Measurements from ENCODE around the gene COBL. TPM values are rescaled to one million over a fixed set of nuclear protein-coding genes. Genes with fewer than 3 reads are reported as not detected.
A peak's percentile ranks its signal among the peaks of the same experiment; 100 is the strongest.

COBL gene
- total RNA-seq, 1 experiment from 2014 or later = 0.81 TPM

DNA sequence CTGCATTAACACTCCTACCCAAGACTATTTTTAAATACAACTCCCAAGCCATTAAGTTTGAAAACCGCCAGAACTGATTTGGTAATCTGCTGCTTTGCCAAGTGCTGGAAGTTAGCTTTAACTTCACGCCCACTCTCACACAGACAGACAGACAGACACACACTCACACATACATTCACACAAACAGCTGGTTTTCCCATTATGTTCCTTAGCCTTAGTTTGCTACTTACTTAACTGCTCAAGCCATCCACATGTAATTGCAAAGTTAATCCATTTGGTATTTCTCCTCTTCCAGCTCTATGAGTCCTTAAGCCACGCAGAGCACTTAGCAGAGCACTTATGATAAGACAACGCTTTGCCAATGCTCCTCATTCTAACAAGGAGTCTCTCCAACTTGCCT, 8.3 kb downstream of the COBL start:
- peak; percentile 21 for DNase-seq (ENCODE audit: low spot score)

DNA sequence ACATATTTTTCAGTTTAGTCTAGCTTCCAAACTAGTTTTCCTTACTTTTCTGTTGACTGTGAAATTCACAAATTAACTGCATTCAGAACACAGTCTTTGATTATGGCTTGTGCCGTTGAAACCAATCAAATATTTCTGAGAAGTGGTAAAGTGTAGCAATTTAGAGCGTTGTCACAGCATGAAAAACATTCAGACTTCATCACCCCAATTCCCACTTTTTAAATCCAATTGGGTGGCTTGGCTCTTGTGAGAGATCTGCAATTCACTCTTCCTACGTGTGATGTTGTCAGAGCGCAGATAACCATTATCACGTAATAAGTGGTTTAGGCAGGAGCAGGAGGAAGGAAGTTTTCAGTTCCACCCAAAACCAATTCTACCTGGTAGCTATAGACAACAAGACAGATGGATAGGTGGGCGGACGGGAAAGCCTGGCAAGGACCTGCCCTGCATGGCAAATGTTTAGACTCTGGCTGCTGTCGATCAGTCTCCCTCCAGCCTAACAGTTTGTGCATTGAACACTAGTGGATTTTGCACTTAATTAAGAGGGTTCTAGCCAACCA, 8.9 kb downstream of the COBL start:
- DNase-seq (ENCODE audit: low spot score) = peak; percentile 2

- peak; percentile 4 for DNase-seq (ENCODE audit: low spot score)
Measured at GRCh38 chr7:51306761-51307160, 9.8 kb downstream of the COBL start.

- DNase-seq (ENCODE audit: low spot score) = peak; percentile 7
Measured at GRCh38 chr7:51304729-51305128, 11.9 kb downstream of the COBL start.

- peak; percentile 3 for DNase-seq (ENCODE audit: low spot score)
Measured at GRCh38 chr7:51303142-51303525, 13.5 kb downstream of the COBL start.

GRCh38 chr7:51301806-51302205, 14.8 kb downstream of the COBL start:
- DNase-seq (ENCODE audit: low spot score) = peak; percentile 2

DNA sequence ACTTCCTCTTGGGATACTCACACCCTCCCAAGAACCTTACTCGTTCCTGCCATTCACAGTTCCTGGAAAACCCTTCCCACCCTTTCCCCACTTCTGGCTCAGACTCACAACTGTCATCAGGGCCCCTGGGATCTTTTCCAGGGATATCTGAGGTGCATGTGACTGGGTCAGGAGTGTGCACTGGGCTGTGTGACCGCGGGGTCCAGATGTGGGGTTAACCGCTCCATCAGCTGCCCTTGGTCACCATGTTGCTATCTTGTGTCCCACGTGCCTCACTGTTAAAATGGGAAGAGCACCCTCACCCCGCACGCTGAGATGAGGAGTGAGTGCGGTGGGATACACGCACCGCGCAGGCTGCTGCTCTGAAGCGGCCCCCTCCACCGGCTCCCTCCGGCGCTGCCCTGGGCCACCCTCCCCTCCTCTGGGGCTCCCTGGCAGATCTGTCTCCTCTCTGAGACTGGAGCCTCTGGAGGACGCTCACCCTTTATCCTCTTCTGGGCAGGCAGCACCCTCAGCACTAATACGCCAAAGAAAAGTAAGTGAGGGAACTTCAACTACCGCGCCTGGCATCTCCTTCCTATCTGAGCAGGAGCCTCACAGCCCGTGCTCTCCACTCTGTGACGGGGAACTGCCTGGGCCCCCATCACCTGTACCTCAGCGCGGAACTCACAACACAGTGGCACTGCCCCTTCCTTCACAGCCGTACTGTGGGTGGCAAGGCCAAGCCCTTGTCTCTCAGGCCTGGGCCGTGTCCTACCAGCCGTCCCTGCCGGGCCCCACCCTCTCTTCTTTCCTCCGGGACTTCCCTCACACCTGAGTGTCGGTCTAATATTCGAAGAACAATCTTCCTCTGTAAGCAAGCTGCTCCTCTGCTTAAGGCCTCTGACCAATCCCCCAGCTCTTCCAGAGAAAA, 15.6 kb downstream of the COBL start:
- peak; percentile 3 for DNase-seq (ENCODE audit: low spot score)

DNA sequence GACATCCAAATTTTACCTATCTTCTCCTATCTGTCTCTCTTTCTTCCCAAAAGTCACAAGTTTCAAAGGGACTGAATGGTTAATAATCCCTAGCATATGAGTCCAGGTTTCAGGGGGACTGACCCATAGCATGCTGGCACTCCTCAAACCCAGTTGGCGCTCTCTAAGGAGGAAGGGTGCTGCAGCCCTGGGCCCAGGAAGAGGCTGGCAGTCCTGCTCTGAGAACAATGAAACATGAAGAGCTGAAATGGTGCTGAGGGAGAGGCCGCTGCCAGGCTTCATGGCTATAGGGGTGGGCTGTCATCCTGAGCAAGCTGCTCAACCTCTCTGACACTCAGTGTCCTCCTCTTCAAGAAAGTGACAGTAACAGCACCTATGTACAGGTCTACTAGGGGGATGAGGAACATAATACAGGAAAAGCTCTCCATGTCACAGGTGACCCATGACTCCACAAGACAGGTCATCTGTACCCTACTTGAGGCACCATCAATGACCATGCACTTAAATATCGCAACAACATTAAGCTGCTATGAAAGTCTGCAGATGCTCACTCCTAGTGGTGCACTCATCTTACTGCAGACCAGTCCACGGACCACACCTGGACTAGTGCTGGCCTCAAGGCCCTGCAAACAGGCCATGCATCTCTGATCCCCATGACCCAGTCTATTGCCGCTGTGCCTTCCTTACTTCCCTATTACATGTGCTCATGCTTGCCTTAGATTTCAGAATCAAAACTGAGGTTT, 17.0 kb downstream of the COBL start:
- DNase-seq (ENCODE audit: low spot score) = peak; percentile 17

DNA sequence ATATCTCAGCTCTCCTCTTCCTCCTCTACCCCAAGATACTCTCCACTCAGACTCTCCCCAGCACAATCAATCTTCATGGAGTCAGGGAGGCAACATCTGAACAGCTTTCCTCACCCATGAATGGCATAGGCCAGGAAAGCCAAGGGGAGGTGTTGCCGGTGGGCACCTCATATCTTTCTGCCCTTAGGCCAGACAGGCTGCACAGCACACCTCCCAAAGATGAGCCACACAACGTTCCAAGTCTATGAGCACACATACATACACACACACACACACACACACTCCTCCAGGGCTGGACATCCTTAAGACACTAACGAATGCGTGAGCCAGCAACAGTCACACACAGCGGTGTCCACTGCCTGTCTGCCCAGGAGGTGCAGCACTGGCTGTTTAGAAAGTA, 17.7 kb downstream of the COBL start:
- DNase-seq (ENCODE audit: low spot score) = peak; percentile 4

GRCh38 chr7:51297986-51298385, 18.6 kb downstream of the COBL start:
- peak; percentile 8 for DNase-seq (ENCODE audit: low spot score)

DNA sequence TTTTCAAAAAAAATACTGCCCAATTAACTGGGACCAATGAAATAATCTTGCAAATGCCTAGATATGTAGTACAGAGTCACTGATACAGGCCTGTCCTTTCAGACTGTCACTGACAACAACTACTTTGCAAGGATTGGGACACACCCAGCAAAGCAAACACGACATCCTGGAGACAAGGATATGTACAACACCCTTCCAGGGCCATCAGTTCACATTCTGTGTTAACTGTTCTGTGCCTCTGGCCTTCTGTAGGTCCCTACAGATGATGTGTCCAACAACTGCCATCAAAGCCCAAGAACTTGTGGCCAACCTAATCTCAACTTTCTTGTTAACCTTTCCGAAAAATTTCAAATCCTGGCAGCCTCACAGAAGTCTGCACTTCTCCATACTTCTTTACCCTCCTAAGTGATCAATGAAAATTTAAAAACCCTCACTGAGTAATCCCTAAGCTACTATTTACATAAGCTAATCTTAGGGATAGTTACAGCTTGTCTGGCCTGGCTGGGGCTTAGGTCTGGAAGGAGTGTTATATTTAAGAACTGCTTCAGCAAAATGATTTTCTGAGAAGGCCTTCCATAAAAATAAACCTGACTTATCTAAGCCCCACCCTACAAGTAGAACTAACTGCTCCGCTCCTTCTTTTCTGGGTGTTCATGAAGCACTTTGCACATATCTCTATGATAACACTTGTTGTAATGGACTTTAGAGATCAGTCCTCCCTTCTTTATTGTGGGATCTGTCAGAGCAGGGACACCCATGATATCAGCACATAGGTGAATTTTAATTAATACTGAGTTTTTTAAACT, 21.0 kb downstream of the COBL start:
- DNase-seq (ENCODE audit: low spot score) = no peak

DNA sequence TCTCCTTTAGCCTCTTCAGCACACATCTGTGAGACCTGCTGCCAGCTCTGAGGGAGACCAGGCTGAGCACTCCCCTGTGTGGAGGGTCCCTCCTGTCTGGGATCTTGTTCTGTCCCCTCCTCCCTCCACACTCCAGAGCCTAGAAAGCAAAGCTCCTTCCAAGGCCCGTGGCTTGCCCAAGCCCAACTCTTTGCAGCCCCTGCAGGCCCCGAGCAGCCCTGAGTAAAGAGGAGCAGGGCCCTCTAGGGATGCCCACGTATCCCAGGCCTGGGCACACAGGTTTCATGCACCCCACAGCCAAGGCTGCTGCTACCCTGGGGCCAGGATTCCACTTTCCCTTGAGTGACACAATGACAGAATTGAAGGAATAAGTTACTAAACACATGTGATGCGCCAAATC, 24.0 kb downstream of the COBL start:
- peak; percentile 4 for DNase-seq (ENCODE audit: low spot score)

GRCh38 chr7:51290702-51291540, 25.7 kb downstream of the COBL start:
- DNase-seq (ENCODE audit: low spot score) = peak; percentile 2

- no peak for DNase-seq (ENCODE audit: low spot score)
Measured at GRCh38 chr7:51290304-51290637, 26.3 kb downstream of the COBL start.

- DNase-seq (ENCODE audit: low spot score) = no peak
Measured at GRCh38 chr7:51289623-51290303, 26.8 kb downstream of the COBL start.

GRCh38 chr7:51288896-51289622, 27.6 kb downstream of the COBL start:
- peak; percentile 10 for DNase-seq (ENCODE audit: low spot score)

DNA sequence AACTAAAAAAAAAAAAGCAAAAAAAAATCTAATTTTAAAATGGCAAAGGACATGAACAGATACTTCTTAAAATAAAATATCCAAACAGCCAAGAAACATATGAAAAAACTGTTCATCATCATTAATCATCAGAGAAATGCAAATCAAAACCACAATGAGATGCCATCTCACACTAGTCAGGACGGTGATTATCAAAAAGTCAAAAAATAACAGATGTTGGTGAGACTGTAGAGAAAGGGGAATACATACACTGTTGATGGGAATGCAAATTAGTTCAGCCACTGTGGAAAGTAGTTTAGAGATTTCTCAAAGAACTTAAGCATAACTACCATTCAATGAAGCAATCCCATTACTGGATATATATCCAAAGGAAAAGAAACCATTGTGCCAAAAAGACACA, 30.2 kb downstream of the COBL start:
- DNase-seq (ENCODE audit: low spot score) = no peak

GRCh38 chr7:51280156-51280555, 36.5 kb downstream of the COBL start:
- no peak for DNase-seq (ENCODE audit: low spot score)

GRCh38 chr7:51279391-51280023, 37.1 kb downstream of the COBL start:
- DNase-seq (ENCODE audit: low spot score) = no peak

All from H4 (cell line).